ENCODE results near the gene KIF4A.

Gene KIF4A

GRCh38 chrX:70444326-70444945 lies 154.5 kb downstream of the KIF4A start, which contains the start of gene DLG3:
Gene DLG3 (plus strand): TSS chrX:70444835. CDS start chrX:70445202, 367 bp downstream.
- TF ChIP-seq CTCF (IDR thresholded peaks at IDR 0.05; ENCODE audit: low read depth, low read length, poor library complexity, severe bottlenecking) = no peak
- H3K4me3 ChIP-seq (ENCODE audit: low read length) = no peak within 1 kb of the TSS

GRCh38 chrX:70444946-70445656 lies 155.2 kb downstream of the KIF4A start:
- TF ChIP-seq CTCF (IDR thresholded peaks at IDR 0.05; ENCODE audit: low read depth, low read length, poor library complexity, severe bottlenecking) = no peak
- TF ChIP-seq EZH2phosphoT487 (IDR thresholded peaks at IDR 0.05; ENCODE audit: borderline replicate concordance, low read length) = no peak
- no peaks in the 10 kb centered on the region for H3K9me2 ChIP-seq (replicated peaks; ENCODE audit: control insufficient read depth, low read length)
- no peak overlapping the region for H3K4me2 ChIP-seq (ENCODE audit: low read length)
- no peak overlapping the region for H3K27ac ChIP-seq (ENCODE audit: low read depth, low read length)
- H3K4me3 ChIP-seq (ENCODE audit: low read length) = no peak overlapping the region
- H3K9me3 ChIP-seq (ENCODE audit: control insufficient read depth, insufficient read depth, low read length) = no peaks in the 10 kb centered on the region
- no peaks in the 10 kb centered on the region for H4K20me1 ChIP-seq (ENCODE audit: control insufficient read depth, insufficient read depth, low read depth, low read length)
- H3K79me2 ChIP-seq (ENCODE audit: control insufficient read depth, low read length) = no peaks in the 10 kb centered on the region
- H3K36me3 ChIP-seq (ENCODE audit: control insufficient read depth, low read length) = no peaks in the 10 kb centered on the region
- no peaks in the 10 kb centered on the region for H3K4me1 ChIP-seq (ENCODE audit: control insufficient read depth, low read length)
- H3F3A ChIP-seq (ENCODE audit: control insufficient read depth, insufficient read depth) = no peaks in the 10 kb centered on the region
- peaks cover 14% of the 10 kb centered on the region for H3K27me3 ChIP-seq (ENCODE audit: control insufficient read depth, low read length)

More at GRCh38 chrX:70444326-70444945, 154.5 kb downstream of the KIF4A start, which contains the start of gene DLG3:
- H4K20me1 ChIP-seq (ENCODE audit: control insufficient read depth, insufficient read depth, low read depth, low read length) = no peaks in the 10 kb centered on the region
- H3K9me2 ChIP-seq (replicated peaks; ENCODE audit: control insufficient read depth, low read length) = no peaks in the 10 kb centered on the region
- H3K4me2 ChIP-seq (ENCODE audit: low read length) = no peak within 1 kb of the TSS
- H3K36me3 ChIP-seq (ENCODE audit: control insufficient read depth, low read length) = no peaks in the 10 kb centered on the region
- H3K9me3 ChIP-seq (ENCODE audit: control insufficient read depth, insufficient read depth, low read length) = no peaks in the 10 kb centered on the region
- H3K27me3 ChIP-seq (ENCODE audit: control insufficient read depth, low read length) = peaks cover 14% of the 10 kb centered on the region
- H3K27ac ChIP-seq (ENCODE audit: low read depth, low read length) = no peak within 1 kb of the TSS
- no peaks in the 10 kb centered on the region for H3K79me2 ChIP-seq (ENCODE audit: control insufficient read depth, low read length)
- no peaks in the 10 kb centered on the region for H3K4me1 ChIP-seq (ENCODE audit: control insufficient read depth, low read length)
- H3F3A ChIP-seq (ENCODE audit: control insufficient read depth, insufficient read depth) = no peaks in the 10 kb centered on the region

- Histone ChIP-seq H3K79me2 (ENCODE audit: control insufficient read depth, low read length) (no peaks in the 10 kb centered on the region), H3K27me3 (ENCODE audit: control insufficient read depth, low read length) (peaks cover 14% of the 10 kb centered on the region), H3K4me1 (ENCODE audit: control insufficient read depth, low read length) (no peaks in the 10 kb centered on the region), H3K9me2 (replicated peaks; ENCODE audit: control insufficient read depth, low read length) (no peaks in the 10 kb centered on the region), H4K20me1 (ENCODE audit: control insufficient read depth, insufficient read depth, low read depth, low read length) (no peaks in the 10 kb centered on the region), H3K4me3 (ENCODE audit: low read length) (no peak overlapping the region), H3F3A (ENCODE audit: control insufficient read depth, insufficient read depth) (no peaks in the 10 kb centered on the region), H3K27ac (ENCODE audit: low read depth, low read length) (no peak overlapping the region), H3K4me2 (ENCODE audit: low read length) (no peak overlapping the region), H3K36me3 (ENCODE audit: control insufficient read depth, low read length) (no peaks in the 10 kb centered on the region), H3K9me3 (ENCODE audit: control insufficient read depth, insufficient read depth, low read length) (no peaks in the 10 kb centered on the region)
- TF ChIP-seq EZH2phosphoT487 (IDR thresholded peaks at IDR 0.05; ENCODE audit: borderline replicate concordance, low read length) (no peak), CTCF (IDR thresholded peaks at IDR 0.05; ENCODE audit: low read depth, low read length, poor library complexity, severe bottlenecking) (no peak)
Measured at GRCh38 chrX:70445951-70446350, 156.0 kb downstream of the KIF4A start.

Measured in DOHH2 (cell line).